Brain pericyte (primary cell): Measurements from ENCODE around the gene ALPI.

ENCODE experiments used
- DNase-seq: peaks from one replicate; pipeline ENCODE4 v3.0.0-alpha.2; 2012; ENCODE audit warnings: low read depth, low spot score

ALPI gene

DNA sequence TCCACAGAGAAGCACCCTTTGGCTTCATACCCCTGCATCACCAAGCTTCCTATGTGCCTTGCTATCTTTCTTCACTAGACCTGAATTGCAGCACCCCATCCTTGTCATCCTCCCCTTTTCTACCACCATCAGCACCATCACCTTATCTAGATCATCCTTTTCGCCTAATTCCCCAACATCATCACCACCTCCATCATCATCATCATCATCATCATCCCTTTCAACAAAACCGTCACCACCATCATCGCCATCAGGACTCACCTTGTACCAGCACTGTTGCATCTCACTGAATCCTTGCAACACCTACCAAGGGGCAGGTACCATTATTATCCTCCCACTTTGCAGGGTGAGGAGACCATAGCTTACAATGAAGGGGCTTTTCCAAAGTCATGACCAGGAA is 42.5 kb downstream of the ALPI start:
- DNase-seq: no peak

DNA sequence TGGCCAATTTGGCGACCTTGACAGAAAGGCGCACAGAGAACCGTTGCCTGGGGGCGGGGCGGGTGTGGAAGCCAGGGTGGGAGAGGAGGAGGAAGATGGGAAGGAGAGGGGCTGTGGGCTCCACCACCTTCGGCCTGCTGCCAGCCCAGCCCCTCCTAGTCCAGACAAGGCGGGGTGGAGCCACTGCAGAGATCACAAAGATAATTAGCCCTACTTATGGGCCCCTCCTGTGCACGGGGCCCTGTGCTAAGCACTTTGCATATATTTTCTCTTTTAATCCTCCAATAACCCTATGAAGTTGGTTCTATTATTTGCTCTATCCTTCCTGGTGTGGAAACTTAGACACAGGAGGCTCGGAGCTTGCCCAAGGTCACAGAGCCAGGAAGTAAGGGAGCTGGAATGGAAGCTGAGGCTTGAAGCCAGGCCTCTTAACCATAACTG is 45.4 kb downstream of the ALPI start:
- DNase-seq: no peak

- DNase-seq: no peak
Measured at GRCh38 chr2:232501794-232502390, 45.9 kb downstream of the ALPI start.

- no peak for DNase-seq
Measured at GRCh38 chr2:232502511-232502910, 46.6 kb downstream of the ALPI start.

DNA sequence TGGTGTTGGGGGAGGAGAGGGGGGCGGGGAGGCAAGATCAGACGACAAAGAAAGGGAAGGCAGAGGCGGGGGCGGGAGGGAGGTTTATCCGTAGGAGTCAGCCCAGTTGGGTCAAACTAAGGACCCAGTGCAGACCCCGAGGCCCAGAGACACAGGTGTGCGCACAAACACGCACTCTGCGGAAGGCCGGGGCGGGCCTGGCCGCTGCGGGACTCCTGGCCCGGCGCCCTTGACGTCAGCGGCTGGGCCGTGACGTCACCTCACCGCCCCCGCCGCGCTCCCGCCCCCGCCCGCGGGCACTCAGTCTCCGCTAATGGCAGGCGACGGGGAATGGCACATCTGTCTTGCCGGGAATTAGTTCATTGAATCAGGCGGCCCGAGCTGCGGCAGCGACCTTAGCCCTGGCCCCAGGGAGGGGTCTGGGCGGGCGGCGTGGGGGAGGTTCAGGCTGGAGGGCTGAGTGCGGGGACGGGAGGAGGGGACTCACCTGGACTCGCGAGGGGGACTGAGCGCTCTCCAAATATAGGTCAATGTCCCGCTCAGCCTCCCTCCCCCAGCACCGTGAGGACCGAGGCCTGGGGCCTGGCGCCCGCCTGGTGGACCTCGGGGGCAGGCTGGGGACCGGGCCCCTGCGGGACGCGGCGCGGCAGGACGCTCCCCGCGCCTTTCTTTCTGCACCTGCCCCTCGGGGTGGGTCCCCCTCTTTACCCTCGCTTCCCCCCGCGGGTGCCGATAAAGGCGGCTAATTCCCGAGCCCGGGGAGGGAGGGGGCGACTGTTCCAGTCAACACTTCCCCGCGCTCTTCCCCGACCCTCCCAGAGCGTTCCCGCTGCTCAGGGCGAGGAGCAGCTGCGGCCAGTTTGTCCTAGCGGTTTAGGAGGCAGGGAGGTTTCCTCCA is 47.2 kb downstream of the ALPI start:
- no peak for DNase-seq

DNA sequence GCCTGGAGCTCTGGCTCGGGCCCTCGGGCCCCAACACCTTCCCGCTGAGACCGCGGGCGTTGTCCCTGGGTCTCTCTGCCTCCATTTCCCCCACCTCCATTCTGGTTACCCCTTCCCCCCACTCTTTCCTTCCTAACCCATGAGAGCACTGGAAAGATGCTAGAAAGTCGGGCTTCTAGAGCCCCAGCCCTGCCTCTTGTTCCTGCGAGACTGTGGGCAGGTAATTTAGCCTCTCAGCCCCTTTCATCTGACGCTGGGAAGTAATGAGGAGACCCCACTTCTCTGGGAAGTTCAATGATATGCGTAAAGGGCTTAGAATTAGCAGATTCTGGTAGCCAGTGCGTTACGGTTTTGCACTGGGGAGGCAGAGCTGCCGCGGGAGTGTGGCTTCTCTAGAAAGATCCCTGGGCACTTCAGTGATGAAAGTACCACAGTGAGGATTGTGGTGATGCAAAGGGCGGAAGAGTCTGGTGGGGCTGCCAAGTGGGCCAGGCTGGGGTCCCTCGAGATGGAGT is 47.9 kb downstream of the ALPI start:
- DNase-seq: no peak

- no peak for DNase-seq
Measured at GRCh38 chr2:232504438-232504837, 48.5 kb downstream of the ALPI start.

DNA sequence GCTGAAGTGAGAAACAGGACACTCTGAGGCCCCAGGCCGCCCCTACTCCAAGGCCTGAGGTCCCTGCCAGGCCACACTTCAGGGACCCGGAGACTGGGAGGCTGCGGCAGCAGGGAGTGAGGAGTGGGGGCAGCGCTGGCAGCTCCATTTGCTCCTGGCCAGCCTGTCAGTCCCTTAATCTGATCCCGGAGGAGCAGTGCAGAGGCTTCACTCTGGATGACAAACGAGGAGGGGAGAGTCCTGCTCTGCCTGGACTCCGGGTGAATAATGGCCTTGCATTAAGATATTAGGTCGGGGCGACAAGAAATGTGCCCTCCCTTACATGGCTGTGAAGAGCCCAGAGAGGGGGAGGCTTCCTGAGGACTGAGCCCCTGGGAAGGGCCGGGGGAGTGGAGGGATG is 49.9 kb downstream of the ALPI start:
- DNase-seq: no peak

- no peak for DNase-seq
Measured at GRCh38 chr2:232506709-232507108, 50.8 kb downstream of the ALPI start.

- DNase-seq: no peak
Measured at GRCh38 chr2:232508251-232508650, 52.3 kb downstream of the ALPI start.
